ENCODE results near the gene VCX2.
"Not testable (repeated sequence)": the region's sequence is repeated elsewhere in the genome, so short reads cannot be mapped to it uniquely, and the experiment has no call there.

Gene VCX2

GRCh38 chrX:8171169-8171568 lies at the start of gene VCX2:
TSS of gene VCX2 (minus strand) at chrX:8171267. CDS start at chrX:8170643, 624 bp downstream.
- not testable (repeated sequence) for DNase-seq (ENCODE audit: low spot score)

GRCh38 chrX:8204943-8205342 lies 33.9 kb upstream of the VCX2 start:
- no peak for DNase-seq (ENCODE audit: low spot score)

- no peak for DNase-seq (ENCODE audit: low spot score)
Measured at GRCh38 chrX:8204169-8204935, 33.3 kb upstream of the VCX2 start.

- no peak for DNase-seq (ENCODE audit: low spot score)
Measured at GRCh38 chrX:8201896-8202331, 30.8 kb upstream of the VCX2 start.

GRCh38 chrX:8196776-8197175 lies 25.7 kb upstream of the VCX2 start:
- no peak for DNase-seq (ENCODE audit: low spot score)

GRCh38 chrX:8194216-8194615 lies 23.1 kb upstream of the VCX2 start:
- DNase-seq (ENCODE audit: low spot score), result no peak

GRCh38 chrX:8192276-8192675 lies 21.2 kb upstream of the VCX2 start:
- DNase-seq (ENCODE audit: low spot score), result no peak

- no peak for DNase-seq (ENCODE audit: low spot score)
Measured at GRCh38 chrX:8191022-8191421, 20.0 kb upstream of the VCX2 start.

- DNase-seq (ENCODE audit: low spot score), result no peak
Measured at GRCh38 chrX:8190341-8190830, 19.3 kb upstream of the VCX2 start.

- DNase-seq (ENCODE audit: low spot score), result no peak
Measured at GRCh38 chrX:8189096-8189830, 18.2 kb upstream of the VCX2 start.

- DNase-seq (ENCODE audit: low spot score), result no peak
Measured at GRCh38 chrX:8183346-8183745, 12.3 kb upstream of the VCX2 start.

GRCh38 chrX:8179656-8180055 lies 8.6 kb upstream of the VCX2 start:
- peak; percentile 1 for DNase-seq (ENCODE audit: low spot score)

GRCh38 chrX:8154011-8154410 lies 17.1 kb downstream of the VCX2 start:
- DNase-seq (ENCODE audit: low spot score), result not testable (repeated sequence)

GRCh38 chrX:8147226-8147625 lies 23.8 kb downstream of the VCX2 start:
- DNase-seq (ENCODE audit: low spot score), result no peak

- DNase-seq (ENCODE audit: low spot score), result no peak
Measured at GRCh38 chrX:8144925-8145324, 26.1 kb downstream of the VCX2 start.

- no peak for DNase-seq (ENCODE audit: low spot score)
Measured at GRCh38 chrX:8141896-8142295, 29.2 kb downstream of the VCX2 start.

- DNase-seq (ENCODE audit: low spot score), result no peak
Measured at GRCh38 chrX:8140986-8141744, 29.9 kb downstream of the VCX2 start.

GRCh38 chrX:8139716-8140115 lies 31.4 kb downstream of the VCX2 start:
- DNase-seq (ENCODE audit: low spot score), result no peak

GRCh38 chrX:8138252-8138651 lies 32.8 kb downstream of the VCX2 start:
- DNase-seq (ENCODE audit: low spot score), result no peak

- no peak for DNase-seq (ENCODE audit: low spot score)
Measured at GRCh38 chrX:8126648-8127047, 44.4 kb downstream of the VCX2 start.

- DNase-seq (ENCODE audit: low spot score), result no peak
Measured at GRCh38 chrX:8126092-8126491, 45.0 kb downstream of the VCX2 start.

- no peak for DNase-seq (ENCODE audit: low spot score)
Measured at GRCh38 chrX:8125566-8125965, 45.5 kb downstream of the VCX2 start.

- DNase-seq (ENCODE audit: low spot score), result no peak
Measured at GRCh38 chrX:8122538-8122937, 48.5 kb downstream of the VCX2 start.
